Natural killer cell treated with Interleukin-12 subunit alpha and Interleukin-12 subunit beta and Interleukin-15 and Interleukin-18, amount 100 ng/mL, for 72 hours (primary cell): ENCODE measurements around the gene CACNA2D3. TPM values are rescaled to one million over a fixed set of nuclear protein-coding genes. Genes with fewer than 3 reads are reported as not detected.

Experiments used
- ATAC-seq, 2 donors: fragments of 150-1000 bp; cut with Tn5 transposase in 1 of 2; sonication (Bioruptor Pico), chemical (Tn5 transposase) in 1 of 2; 2 replicates each; pipeline ENCODE4 v1.10.0; 2021
- DNase-seq: peaks from one replicate; pipeline ENCODE4 v3.0.0; 2022; ENCODE audit warnings: low spot score
- H3K27ac Mint-ChIP-seq, 2 donors: 1 replicate in 1 of 2; 2 replicates in 1 of 2; pipeline ENCODE4 v1.8.0; 2022; ENCODE audit warnings: mixed read lengths in 2 of 2, mild to moderate bottlenecking in 1 of 2, moderate library complexity in 1 of 2
- H3K27me3 Mint-ChIP-seq, 2 donors: 1 replicate in 1 of 2; 2 replicates in 1 of 2; pipeline ENCODE4 v1.8.0; 2022; ENCODE audit warnings: mixed read lengths in 2 of 2
- H3K36me3 Mint-ChIP-seq: one replicate; pipeline ENCODE4 v1.8.0; 2022; ENCODE audit warnings: mixed read lengths
- H3K4me1 Mint-ChIP-seq, 2 donors: 1 replicate in 1 of 2; 2 replicates in 1 of 2; pipeline ENCODE4 v1.8.0; 2022; ENCODE audit warnings: low read depth in 2 of 2, mixed read lengths in 2 of 2, mild to moderate bottlenecking in 1 of 2
- H3K4me3 Mint-ChIP-seq: one replicate; pipeline ENCODE4 v1.8.0; 2022; ENCODE audit warnings: mixed read lengths
- H3K9me3 Mint-ChIP-seq: 2 replicates; pipeline ENCODE4 v1.8.0; 2022; ENCODE audit warnings: mixed read lengths
- total RNA-seq, 2 donors: library from RNA; stranded (reverse); gene quantifications; one replicate each; pipeline ENCODE4 v1.2.3, GENCODE V29; 2022

The CACNA2D3 gene
- total RNA-seq, 2 donors from 2014 or later: not detected

DNA sequence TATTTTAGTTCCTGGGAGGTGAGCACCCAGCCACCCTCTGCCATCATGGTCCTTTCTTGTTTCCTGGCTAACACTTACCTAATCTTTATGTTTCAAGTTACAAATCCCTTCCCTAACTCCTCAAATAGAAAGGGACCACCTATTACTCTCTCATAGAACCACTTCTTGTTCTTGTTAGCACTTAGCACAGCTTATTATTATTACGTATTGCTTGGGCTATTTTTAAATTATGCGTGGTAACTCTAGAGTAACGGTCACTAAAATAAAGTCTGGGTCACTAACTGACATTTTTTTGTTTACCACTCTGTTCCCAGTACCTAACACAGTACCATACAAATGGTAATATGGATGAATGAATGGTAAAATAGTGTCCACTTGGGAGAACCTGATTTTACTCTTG lies 663.6 kb downstream of the CACNA2D3 start:
- Mint-ChIP-seq H3K27ac (no peak overlapping the region), H3K27me3 (no peaks in the 10 kb centered on the region), H3K36me3 (no peaks in the 10 kb centered on the region), H3K4me1 (no peaks in the 10 kb centered on the region), H3K4me3 (no peak overlapping the region), H3K9me3 (peaks cover 3% of the 10 kb centered on the region)
- DNase-seq (no peak), ATAC-seq (no peak)

DNA sequence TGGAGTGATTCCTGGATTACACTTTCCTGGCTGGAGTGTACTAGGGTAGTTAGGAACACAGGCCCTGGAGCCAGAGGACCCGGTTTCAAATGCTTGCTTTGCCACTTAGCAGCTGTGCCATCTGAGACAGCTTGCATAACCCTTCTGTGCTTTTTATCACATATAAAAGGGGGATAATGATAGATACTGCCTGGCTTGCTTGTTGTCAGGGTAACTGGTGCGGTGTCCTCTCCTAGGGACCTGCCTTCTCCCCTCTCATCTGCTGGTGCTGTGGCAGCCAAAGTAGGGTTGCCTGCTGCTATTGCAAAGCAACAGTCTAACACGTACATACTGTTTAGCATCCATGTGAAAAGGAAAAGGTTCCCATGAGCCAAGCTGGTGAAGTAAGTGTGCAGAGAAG lies 667.7 kb downstream of the CACNA2D3 start:
- Mint-ChIP-seq H3K9me3 (no peaks in the 10 kb centered on the region), H3K36me3 (no peaks in the 10 kb centered on the region), H3K4me3 (no peak overlapping the region), H3K27ac (no peak overlapping the region), H3K27me3 (no peaks in the 10 kb centered on the region), H3K4me1 (no peaks in the 10 kb centered on the region)
- DNase-seq: no peak
- ATAC-seq: no peak

DNA sequence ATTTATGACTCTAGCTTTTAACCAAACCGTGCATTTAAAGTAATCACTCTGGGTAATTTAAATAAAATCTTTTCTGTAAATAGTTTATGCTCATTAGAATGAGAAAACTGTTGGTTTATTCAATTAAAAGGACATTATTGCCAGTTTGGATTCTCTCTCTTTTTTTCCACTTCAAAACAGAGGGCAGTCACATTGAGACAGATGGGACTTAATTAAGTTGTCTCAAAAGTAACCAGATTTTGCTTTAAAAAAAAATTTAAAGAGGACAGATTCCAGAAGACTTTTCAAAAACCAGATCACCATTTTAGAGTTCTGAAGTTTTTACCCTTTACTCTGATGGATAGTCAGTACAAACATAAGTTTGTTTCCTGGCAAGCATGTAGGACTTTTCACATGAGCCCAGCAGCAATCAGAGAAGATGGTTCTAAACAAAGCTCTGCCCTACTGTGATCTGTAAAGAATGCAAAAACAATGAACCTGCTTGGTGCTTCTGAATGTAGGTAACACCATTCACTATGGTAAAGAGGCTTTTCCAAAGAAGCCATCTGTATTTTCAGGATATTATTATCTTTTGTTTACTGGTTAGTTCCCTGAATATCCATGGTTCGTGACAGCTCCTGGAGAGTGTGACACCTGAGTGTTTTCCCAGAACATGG lies 669.3 kb downstream of the CACNA2D3 start:
- Mint-ChIP-seq H3K27ac (no peak overlapping the region), H3K36me3 (no peaks in the 10 kb centered on the region), H3K4me1 (no peaks in the 10 kb centered on the region), H3K4me3 (no peak overlapping the region), H3K9me3 (no peaks in the 10 kb centered on the region), H3K27me3 (no peaks in the 10 kb centered on the region)
- DNase-seq (no peak), ATAC-seq (no peak)

DNA sequence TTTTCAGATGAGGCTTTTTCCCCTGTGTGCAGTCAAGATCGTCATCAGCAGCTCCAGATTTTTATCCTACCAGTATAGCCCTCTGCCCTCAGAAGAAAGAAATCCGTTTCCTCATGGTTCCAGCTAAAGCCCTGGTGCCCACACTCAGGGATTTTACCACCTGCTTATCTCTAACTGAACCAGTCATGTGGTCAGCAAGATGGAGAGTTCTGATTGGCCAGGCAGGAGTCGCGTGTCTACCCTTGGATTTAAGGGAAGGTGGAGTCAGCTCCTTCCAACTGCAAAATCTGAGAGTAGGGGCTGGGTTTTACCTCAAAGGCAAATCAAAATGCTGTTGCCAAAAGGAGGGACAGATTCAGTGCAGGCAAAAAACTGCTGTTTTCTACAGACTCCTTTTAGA lies 670.2 kb downstream of the CACNA2D3 start:
- ATAC-seq: no peak
- no peak for DNase-seq
- no peak overlapping the region for H3K27ac Mint-ChIP-seq
- no peaks in the 10 kb centered on the region for H3K36me3 Mint-ChIP-seq
- H3K4me3 Mint-ChIP-seq: no peak overlapping the region
- H3K4me1 Mint-ChIP-seq: no peaks in the 10 kb centered on the region
- H3K9me3 Mint-ChIP-seq: no peaks in the 10 kb centered on the region
- H3K27me3 Mint-ChIP-seq: no peaks in the 10 kb centered on the region

DNA sequence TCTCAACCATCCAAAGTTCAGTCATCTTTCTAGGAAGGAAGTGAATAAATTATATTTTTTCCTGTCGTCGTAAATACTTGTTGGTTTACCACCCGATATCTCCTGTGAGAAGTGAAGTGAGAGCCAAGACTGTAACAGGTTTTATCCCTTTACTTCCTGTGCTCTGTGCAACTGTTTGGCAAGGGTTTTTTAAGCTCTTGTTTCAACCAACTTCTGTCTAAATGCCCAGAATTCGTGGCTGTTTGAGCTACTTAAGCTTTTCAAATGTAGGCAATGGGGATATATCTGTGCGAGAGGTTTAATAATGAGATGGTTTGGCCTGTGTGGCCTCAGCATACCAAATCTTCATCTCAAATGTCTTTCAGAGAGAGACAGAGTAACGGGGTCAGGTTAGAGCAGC lies 670.8 kb downstream of the CACNA2D3 start:
- no peak overlapping the region for H3K27ac Mint-ChIP-seq
- DNase-seq (no peak), ATAC-seq (no peak)
- no peaks in the 10 kb centered on the region for H3K9me3 Mint-ChIP-seq
- no peaks in the 10 kb centered on the region for H3K27me3 Mint-ChIP-seq
- H3K36me3 Mint-ChIP-seq: no peaks in the 10 kb centered on the region
- no peaks in the 10 kb centered on the region for H3K4me1 Mint-ChIP-seq
- H3K4me3 Mint-ChIP-seq: no peak overlapping the region

DNA sequence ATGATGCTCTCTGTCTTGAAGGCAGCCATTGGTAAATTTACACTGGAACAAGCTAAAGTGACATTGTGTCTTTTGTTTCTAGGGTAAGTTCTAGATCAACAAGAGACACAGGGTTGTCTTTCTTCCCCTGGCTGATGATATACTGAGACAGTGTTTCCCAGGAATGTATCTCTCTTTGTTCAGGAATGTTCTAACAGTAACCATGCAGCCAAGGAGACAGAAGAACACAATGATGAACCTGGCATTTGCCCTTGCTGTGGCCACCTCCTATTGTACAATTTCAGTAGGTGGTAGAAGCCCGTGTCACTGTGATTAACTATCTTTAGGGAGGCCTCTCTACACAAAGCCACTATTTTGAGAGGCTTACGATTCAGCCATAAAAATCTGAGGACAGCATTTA lies 674.8 kb downstream of the CACNA2D3 start:
- Mint-ChIP-seq H3K9me3 (no peaks in the 10 kb centered on the region), H3K27me3 (no peaks in the 10 kb centered on the region), H3K4me1 (no peaks in the 10 kb centered on the region), H3K36me3 (no peaks in the 10 kb centered on the region), H3K27ac (no peak overlapping the region), H3K4me3 (no peak overlapping the region)
- no peak for ATAC-seq
- DNase-seq: no peak

DNA sequence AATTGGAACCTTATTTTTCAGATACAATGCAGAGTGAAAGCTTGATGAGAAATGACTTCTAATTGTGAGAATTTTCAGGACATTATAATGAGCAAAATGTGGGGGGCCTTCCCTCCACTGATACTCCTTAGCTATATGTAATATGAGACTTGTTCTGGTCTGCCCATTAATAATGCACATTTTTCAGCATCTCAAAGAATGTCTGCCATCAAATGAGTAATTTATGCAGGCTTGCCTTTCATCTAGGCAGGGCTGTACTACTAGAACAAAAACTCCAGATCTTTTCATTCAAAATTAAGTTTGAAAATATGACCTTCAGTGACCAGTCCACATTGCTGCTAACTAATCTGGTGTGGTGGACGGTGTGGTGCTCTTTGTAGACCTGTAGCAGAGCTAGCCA lies 678.1 kb downstream of the CACNA2D3 start:
- no peak overlapping the region for H3K27ac Mint-ChIP-seq
- no peaks in the 10 kb centered on the region for H3K4me1 Mint-ChIP-seq
- H3K27me3 Mint-ChIP-seq: no peaks in the 10 kb centered on the region
- no peaks in the 10 kb centered on the region for H3K36me3 Mint-ChIP-seq
- no peak overlapping the region for H3K4me3 Mint-ChIP-seq
- ATAC-seq: no peak
- no peaks in the 10 kb centered on the region for H3K9me3 Mint-ChIP-seq
- no peak for DNase-seq

DNA sequence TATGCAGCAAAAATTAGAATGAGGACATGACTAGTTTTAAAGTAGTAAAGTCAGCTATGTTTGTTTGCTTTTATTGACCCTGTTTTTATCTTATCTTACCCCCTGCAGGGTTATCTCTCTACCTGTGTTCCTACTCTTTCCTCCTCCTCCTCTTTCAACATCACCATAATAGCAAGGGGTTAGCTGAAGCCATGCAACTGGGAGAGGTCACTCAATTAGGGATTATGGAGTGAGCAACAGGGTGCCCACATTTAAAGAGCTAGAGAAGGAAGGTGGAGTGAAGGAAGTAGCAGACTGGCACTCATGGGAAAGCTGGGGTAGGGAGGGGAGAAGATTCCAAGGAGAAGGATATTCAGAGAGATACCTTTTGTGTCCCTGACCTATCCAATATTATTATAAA lies 679.6 kb downstream of the CACNA2D3 start:
- H3K4me1 Mint-ChIP-seq: no peaks in the 10 kb centered on the region
- DNase-seq (no peak), ATAC-seq (no peak)
- H3K27me3 Mint-ChIP-seq: no peaks in the 10 kb centered on the region
- no peak overlapping the region for H3K4me3 Mint-ChIP-seq
- no peaks in the 10 kb centered on the region for H3K36me3 Mint-ChIP-seq
- H3K27ac Mint-ChIP-seq: no peak overlapping the region
- H3K9me3 Mint-ChIP-seq: no peaks in the 10 kb centered on the region

DNA sequence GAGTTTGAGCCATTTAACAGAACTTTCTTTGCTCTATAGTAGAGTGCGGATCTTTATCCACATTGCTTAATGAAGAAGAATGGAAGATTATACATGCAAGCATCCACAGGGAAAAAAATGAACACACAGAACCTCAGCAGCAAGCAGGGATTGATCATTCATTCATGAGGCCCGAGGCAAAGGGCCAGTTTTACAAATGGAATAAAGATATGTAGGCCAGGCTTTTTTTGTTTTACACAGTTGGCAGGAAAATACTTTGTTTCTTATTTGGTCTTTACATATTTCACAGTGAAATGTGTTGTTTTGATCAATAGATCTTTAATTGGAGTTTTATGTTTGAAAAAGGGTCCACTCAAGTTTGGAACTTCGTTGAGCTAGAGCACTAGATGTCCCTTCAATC lies 688.0 kb downstream of the CACNA2D3 start:
- ATAC-seq: no peak
- Mint-ChIP-seq H3K4me1 (no peaks in the 10 kb centered on the region), H3K27ac (no peak overlapping the region), H3K4me3 (no peak overlapping the region), H3K9me3 (peaks cover 8% of the 10 kb centered on the region), H3K36me3 (no peaks in the 10 kb centered on the region), H3K27me3 (no peaks in the 10 kb centered on the region)
- no peak for DNase-seq

DNA sequence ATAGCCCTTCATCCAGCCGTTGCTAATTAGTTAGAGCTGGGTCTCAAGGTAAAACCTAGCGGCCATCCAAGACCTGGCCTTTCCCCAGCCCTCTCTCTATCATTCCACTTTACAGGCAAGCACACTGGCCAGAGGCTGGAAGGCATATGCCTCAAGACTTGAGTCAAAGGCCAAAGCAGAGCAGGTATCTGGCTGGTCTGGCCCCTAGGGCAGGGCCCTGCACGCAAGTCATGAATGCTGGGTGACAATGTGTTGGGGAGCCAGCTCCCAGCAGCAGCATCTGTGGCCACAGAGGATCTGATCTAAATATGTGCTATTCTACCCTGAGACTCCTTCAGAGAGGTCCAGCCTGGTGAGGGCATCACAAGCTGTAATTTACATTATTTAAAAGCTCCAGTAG lies 691.9 kb downstream of the CACNA2D3 start:
- no peak overlapping the region for H3K27ac Mint-ChIP-seq

DNA sequence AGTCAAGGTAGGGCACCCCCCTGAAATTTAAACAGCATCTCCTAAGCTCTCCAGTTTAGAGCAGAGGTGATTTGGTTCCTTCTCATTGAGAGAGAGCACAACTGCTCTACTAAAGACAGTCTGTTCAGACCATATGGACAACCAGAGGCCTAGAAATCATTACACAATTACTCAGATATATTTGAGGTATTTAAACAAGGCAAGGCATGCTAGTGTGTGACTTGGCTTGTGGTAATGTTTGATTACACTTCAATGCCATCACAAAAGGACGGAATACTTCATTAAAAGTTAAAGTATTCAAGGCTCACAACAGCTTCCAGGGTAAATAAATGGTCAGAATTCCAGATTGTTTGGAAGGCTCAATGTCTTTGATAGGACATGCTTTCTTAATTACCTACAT lies 695.3 kb downstream of the CACNA2D3 start:
- H3K27me3 Mint-ChIP-seq: no peaks in the 10 kb centered on the region
- H3K27ac Mint-ChIP-seq: no peak overlapping the region
- ATAC-seq (no peak), DNase-seq (no peak)
- H3K4me1 Mint-ChIP-seq: no peaks in the 10 kb centered on the region
- no peaks in the 10 kb centered on the region for H3K36me3 Mint-ChIP-seq
- no peaks in the 10 kb centered on the region for H3K9me3 Mint-ChIP-seq
- H3K4me3 Mint-ChIP-seq: no peak overlapping the region

More for the DNA sequence above, 691.9 kb downstream of the CACNA2D3 start:
- Mint-ChIP-seq H3K4me1 (no peaks in the 10 kb centered on the region), H3K27me3 (no peaks in the 10 kb centered on the region), H3K4me3 (no peak overlapping the region), H3K36me3 (no peaks in the 10 kb centered on the region), H3K9me3 (peaks cover 8% of the 10 kb centered on the region)
- ATAC-seq (peak in 1 of 2 donors; percentile 50), DNase-seq (no peak)

DNA sequence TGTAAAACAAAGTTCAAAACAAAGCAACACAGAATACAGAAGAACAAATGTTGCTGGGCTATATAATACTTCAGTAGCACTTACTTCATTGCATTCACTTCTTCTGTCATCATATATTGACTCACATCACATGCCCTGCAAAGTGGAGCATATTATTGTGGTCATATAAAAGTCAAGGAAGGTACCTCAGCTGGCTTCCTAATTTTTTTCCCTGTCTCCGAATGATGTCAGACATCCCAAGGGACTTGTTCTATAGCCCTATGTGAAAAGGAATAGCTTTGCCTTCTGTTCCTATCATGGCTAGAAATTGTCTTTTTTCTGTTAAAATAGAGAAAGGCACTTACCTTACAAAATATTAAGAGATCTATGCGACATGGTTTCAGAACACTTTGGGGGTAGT lies 696.1 kb downstream of the CACNA2D3 start:
- no peaks in the 10 kb centered on the region for H3K9me3 Mint-ChIP-seq
- H3K36me3 Mint-ChIP-seq: no peaks in the 10 kb centered on the region
- ATAC-seq (no peak), DNase-seq (no peak)
- no peak overlapping the region for H3K4me3 Mint-ChIP-seq
- no peaks in the 10 kb centered on the region for H3K27me3 Mint-ChIP-seq
- no peak overlapping the region for H3K27ac Mint-ChIP-seq
- no peaks in the 10 kb centered on the region for H3K4me1 Mint-ChIP-seq

DNA sequence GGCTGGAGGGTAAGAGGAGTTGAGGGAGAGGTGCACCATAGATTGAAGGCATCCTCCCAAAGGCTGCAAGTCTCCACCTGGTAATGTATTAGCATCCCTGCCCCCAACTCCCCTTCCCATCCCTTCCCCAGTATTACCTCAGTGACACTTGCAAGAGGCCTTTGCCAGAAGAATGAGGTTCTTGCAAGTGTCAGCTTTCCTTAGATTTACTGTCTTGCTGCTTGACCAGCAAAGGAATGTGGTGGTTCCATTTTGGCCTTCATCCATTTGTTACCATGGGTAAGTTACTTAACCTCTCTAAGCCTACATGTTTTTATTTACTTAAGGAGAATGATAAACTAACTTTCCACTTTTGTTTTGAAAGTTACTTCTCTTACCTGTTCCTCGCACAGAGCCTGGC lies 696.6 kb downstream of the CACNA2D3 start:
- H3K4me1 Mint-ChIP-seq: no peaks in the 10 kb centered on the region
- no peaks in the 10 kb centered on the region for H3K9me3 Mint-ChIP-seq
- ATAC-seq (no peak), DNase-seq (no peak)
- H3K36me3 Mint-ChIP-seq: no peaks in the 10 kb centered on the region
- no peak overlapping the region for H3K4me3 Mint-ChIP-seq
- no peaks in the 10 kb centered on the region for H3K27me3 Mint-ChIP-seq
- no peak overlapping the region for H3K27ac Mint-ChIP-seq

DNA sequence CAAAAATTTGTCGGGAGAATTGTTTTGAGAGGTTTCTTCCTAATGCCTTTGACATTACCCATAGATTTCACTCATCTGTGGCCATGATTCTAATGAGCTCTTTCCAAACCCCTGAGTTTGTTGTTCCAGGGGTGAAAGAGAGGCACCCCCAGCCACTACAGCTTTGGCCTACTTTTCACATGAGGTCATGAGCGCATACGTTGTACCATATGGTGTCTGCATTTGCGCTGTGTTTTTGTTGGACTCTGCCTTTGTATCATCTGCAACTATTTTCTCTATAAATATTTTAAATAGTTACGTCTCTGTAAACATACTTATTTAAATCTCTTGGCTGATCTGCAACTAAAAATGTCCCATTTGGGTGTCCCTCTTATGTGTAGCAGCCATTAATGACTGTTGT lies 697.6 kb downstream of the CACNA2D3 start:
- no peak overlapping the region for H3K27ac Mint-ChIP-seq

DNA sequence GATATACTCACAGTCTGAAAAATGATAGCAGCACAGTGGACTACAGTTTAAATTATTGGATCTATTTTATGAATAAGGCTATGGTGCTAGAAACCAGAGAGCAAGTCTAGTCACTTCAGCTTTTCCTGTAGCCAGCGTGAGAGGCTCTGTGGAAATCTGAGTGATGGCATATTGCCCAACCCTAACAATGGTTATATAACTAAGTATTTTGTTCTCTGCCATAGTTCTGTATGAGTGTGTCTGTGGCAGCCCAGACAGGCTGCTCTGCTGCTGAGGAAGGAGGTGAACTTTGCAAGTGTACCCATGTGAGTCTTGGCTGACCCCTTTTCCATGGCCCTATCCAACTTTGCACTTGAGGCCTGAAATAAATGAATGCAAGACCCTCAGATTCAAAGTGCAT lies 699.9 kb downstream of the CACNA2D3 start:
- Mint-ChIP-seq H3K36me3 (no peaks in the 10 kb centered on the region), H3K27ac (no peak overlapping the region), H3K4me1 (no peaks in the 10 kb centered on the region), H3K27me3 (no peaks in the 10 kb centered on the region), H3K9me3 (peaks cover 3% of the 10 kb centered on the region), H3K4me3 (no peak overlapping the region)
- DNase-seq (no peak), ATAC-seq (no peak)

More for the DNA sequence above, 697.6 kb downstream of the CACNA2D3 start:
- Mint-ChIP-seq H3K9me3 (no peaks in the 10 kb centered on the region), H3K4me1 (no peaks in the 10 kb centered on the region), H3K36me3 (no peaks in the 10 kb centered on the region), H3K27me3 (no peaks in the 10 kb centered on the region), H3K4me3 (no peak overlapping the region)
- ATAC-seq (no peak), DNase-seq (no peak)
